DOHH2 (cell line): ENCODE results near the gene HTRA1.

Experiments used
- H3F3A ChIP-seq: fragments of 200-600 bp; sonication (generic), shearing (Covaris generic); 2 replicates; pipeline ENCODE4 v1.6.0; 2016; ENCODE audit warnings: antibody characterized with exemption, mild to moderate bottlenecking; ENCODE audit not compliant: control insufficient read depth, insufficient read depth
- H3K27ac ChIP-seq: fragments of 200-600 bp; sonication (generic); 2 replicates; pipeline ENCODE4 v1.5.1; 2014; ENCODE audit warnings: low read depth, mild to moderate bottlenecking, low read length, moderate library complexity
- H3K27me3 ChIP-seq: fragments of 200-600 bp; sonication (generic); 2 replicates; pipeline ENCODE4 v1.6.1; 2014; ENCODE audit warnings: mild to moderate bottlenecking, low read length, mixed read lengths; ENCODE audit not compliant: control insufficient read depth
- H3K36me3 ChIP-seq: fragments of 200-600 bp; sonication (generic); 2 replicates; pipeline ENCODE4 v1.6.1; 2014; ENCODE audit warnings: mild to moderate bottlenecking, low read length, moderate library complexity, mixed read lengths; ENCODE audit not compliant: control insufficient read depth
- H3K4me1 ChIP-seq: fragments of 200-600 bp; sonication (generic); 2 replicates; pipeline ENCODE4 v1.6.1; 2014; ENCODE audit warnings: mild to moderate bottlenecking, low read length, mixed read lengths; ENCODE audit not compliant: control insufficient read depth
- H3K4me2 ChIP-seq: fragments of 200-600 bp; sonication (generic); 2 replicates; pipeline ENCODE4 v1.6.0; 2014; ENCODE audit warnings: mild to moderate bottlenecking, low read length, moderate library complexity
- H3K4me3 ChIP-seq: fragments of 200-600 bp; sonication (generic); 2 replicates; pipeline ENCODE4 v1.5.1; 2014; ENCODE audit warnings: mild to moderate bottlenecking, low read length, mixed read lengths
- H3K79me2 ChIP-seq: fragments of 200-600 bp; sonication (generic); 2 replicates; pipeline ENCODE4 v1.6.1; 2014; ENCODE audit warnings: mild to moderate bottlenecking, low read length, mixed read lengths; ENCODE audit not compliant: control insufficient read depth
- H3K9me2 ChIP-seq: fragments of 200-600 bp; sonication (generic); replicated peaks from 2 replicates; pipeline ENCODE4 v1.6.1; 2014; ENCODE audit warnings: mild to moderate bottlenecking, low read length, mixed read lengths; ENCODE audit not compliant: control insufficient read depth
- H3K9me3 ChIP-seq: fragments of 200-600 bp; sonication (generic); 2 replicates; pipeline ENCODE4 v1.6.1; 2014; ENCODE audit warnings: antibody characterized with exemption, low read length, mixed read lengths; ENCODE audit not compliant: control insufficient read depth, insufficient read depth
- H4K20me1 ChIP-seq: fragments of 200-600 bp; sonication (generic); 2 replicates; pipeline ENCODE4 v1.6.0; 2014; ENCODE audit warnings: low read depth, mild to moderate bottlenecking, antibody characterized with exemption, low read length, moderate library complexity; ENCODE audit not compliant: control insufficient read depth, insufficient read depth
- CTCF ChIP-seq: fragments of 200-600 bp; sonication (generic); IDR thresholded peaks from one replicate; pipeline ENCODE4 v1.5.1; 2014; ENCODE audit warnings: antibody characterized with exemption, mild to moderate bottlenecking, low read depth, low read length; ENCODE audit not compliant: poor library complexity, severe bottlenecking
- EZH2phosphoT487 ChIP-seq: fragments of 200-600 bp; sonication (generic); IDR thresholded peaks from 2 replicates; pipeline ENCODE4 v1.6.1; 2017; ENCODE audit warnings: borderline replicate concordance, mild to moderate bottlenecking, antibody characterized with exemption, low read length, moderate library complexity, mixed read lengths

HTRA1 gene

DNA sequence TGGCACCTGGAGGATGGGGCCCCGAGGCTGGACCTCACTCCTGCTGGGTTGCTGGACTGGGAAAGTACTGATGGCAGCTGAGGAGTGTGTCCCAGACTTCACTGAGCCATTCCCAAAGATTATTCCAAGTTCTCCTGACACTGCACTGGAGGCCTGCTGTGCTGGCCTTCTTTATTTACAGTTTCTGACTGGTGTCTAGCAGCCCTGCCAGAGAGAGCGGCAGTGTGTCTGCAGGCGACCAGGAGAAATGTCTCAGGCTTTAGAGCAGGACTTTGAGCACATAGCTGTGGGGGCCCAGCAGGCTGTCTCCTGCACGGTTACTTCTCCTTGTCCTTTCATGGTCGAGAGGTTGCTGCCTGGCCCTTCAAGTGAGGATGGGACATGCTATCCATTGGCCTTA, 16.1 kb downstream of the HTRA1 start:
- Histone ChIP-seq H3K4me2 (no peak overlapping the region), H3K27me3 (peaks cover 10% of the 10 kb centered on the region), H3K4me1 (no peaks in the 10 kb centered on the region), H3F3A (no peaks in the 10 kb centered on the region), H3K9me3 (no peaks in the 10 kb centered on the region), H3K27ac (no peak overlapping the region), H3K4me3 (no peak overlapping the region), H3K36me3 (no peaks in the 10 kb centered on the region), H3K79me2 (no peaks in the 10 kb centered on the region), H3K9me2 (no peaks in the 10 kb centered on the region), H4K20me1 (no peaks in the 10 kb centered on the region)
- TF ChIP-seq CTCF: no peak
- TF ChIP-seq EZH2phosphoT487: no peak

DNA sequence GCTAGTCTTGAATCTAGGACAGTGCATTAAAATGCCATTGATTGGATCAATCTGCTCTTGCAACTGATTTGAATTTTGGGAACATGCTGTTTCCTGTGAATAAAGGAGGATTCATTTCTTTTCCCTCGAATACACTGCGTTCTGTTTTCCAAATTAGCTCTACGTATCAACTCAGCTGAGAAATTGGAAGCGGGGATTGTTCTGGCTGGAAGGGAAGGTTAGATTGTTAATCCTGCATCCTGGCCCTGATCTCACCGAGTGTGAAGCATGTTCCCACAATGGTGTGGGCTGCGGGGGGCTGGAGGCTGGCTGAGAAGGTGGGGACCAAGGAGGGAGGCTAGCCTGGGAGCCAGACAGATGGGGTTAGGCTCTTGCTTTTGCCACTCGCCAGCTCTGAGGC, 17.6 kb downstream of the HTRA1 start:
- Histone ChIP-seq H3K27me3 (peaks cover 8% of the 10 kb centered on the region), H3K4me3 (no peak overlapping the region), H3K4me2 (no peak overlapping the region), H3K9me3 (no peaks in the 10 kb centered on the region), H3F3A (no peaks in the 10 kb centered on the region), H3K79me2 (no peaks in the 10 kb centered on the region), H4K20me1 (no peaks in the 10 kb centered on the region), H3K36me3 (no peaks in the 10 kb centered on the region), H3K4me1 (no peaks in the 10 kb centered on the region), H3K9me2 (no peaks in the 10 kb centered on the region), H3K27ac (no peak overlapping the region)
- TF ChIP-seq EZH2phosphoT487: no peak
- no peak for TF ChIP-seq CTCF

- H3K4me2 ChIP-seq: no peak overlapping the region
- H3F3A ChIP-seq: no peaks in the 10 kb centered on the region
- TF ChIP-seq CTCF: no peak
- TF ChIP-seq EZH2phosphoT487: no peak
- no peaks in the 10 kb centered on the region for H3K36me3 ChIP-seq
- no peaks in the 10 kb centered on the region for H3K4me1 ChIP-seq
- H3K4me3 ChIP-seq: no peak overlapping the region
- no peak overlapping the region for H3K27ac ChIP-seq
- no peaks in the 10 kb centered on the region for H3K9me3 ChIP-seq
- H3K9me2 ChIP-seq: no peaks in the 10 kb centered on the region
- no peaks in the 10 kb centered on the region for H3K79me2 ChIP-seq
- H3K27me3 ChIP-seq: no peaks in the 10 kb centered on the region
- H4K20me1 ChIP-seq: no peaks in the 10 kb centered on the region
Measured at GRCh38 chr10:122480146-122480833, 18.9 kb downstream of the HTRA1 start.
